ENCODE results near the gene SYCE3.

GRCh38 chr22:50602338-50602700, 39.6 kb upstream of the SYCE3 start:
- TF ChIP-seq CTCF (IDR thresholded peaks at IDR 0.05) (no peak), POLR2A (IDR thresholded peaks at IDR 0.05; ENCODE audit: low read depth) (no peak)
